A549 treated with AZD9567 at 1 μM for 4 hours (cell line): Measurements from ENCODE around the gene ABTB1. TPM values are rescaled to one million over a fixed set of nuclear protein-coding genes. Genes with fewer than 3 reads are reported as not detected.

Experiments used
- total RNA-seq: library from RNA; stranded (reverse); fragments of 200-300 nt; extraction: Qiagen RNA extraction; gene quantifications from 5 replicates; pipeline ENCODE4 v1.2.3, GENCODE V29; 2022; ENCODE audit not compliant: insufficient read depth

Gene ABTB1
- 9.5 to 17.7 TPM (median 17.2 TPM) in 5 replicates for total RNA-seq

GRCh38 chr3:127672429-127673190 lies at the start of gene ABTB1:
TSS of gene ABTB1 (plus strand) at chr3:127672952. CDS start at chr3:127673026, 74 bp downstream.

GRCh38 chr3:127628788-127629466 lies 43.8 kb upstream of the ABTB1 start, which contains the start of gene PODXL2:
TSS of gene PODXL2 (plus strand) at chr3:127629185. CDS start at chr3:127629220, 35 bp downstream.

Other genes with a start within 250 kb of the ABTB1 start
- 50.9 to 59.8 TPM (median 55.1 TPM) in 5 replicates for gene TPRA1, start 82.2 kb upstream of the ABTB1 start, total RNA-seq
- gene MCM2, start 74.5 kb upstream of the ABTB1 start, total RNA-seq: 45.0 to 60.9 TPM (median 54.2 TPM) in 5 replicates
- gene PODXL2, start 43.8 kb upstream of the ABTB1 start, total RNA-seq: 6.1 to 10.5 TPM (median 9.6 TPM) in 5 replicates
- gene MGLL, start 149.6 kb downstream of the ABTB1 start, total RNA-seq: 56.3 to 72.3 TPM (median 63.5 TPM) in 5 replicates
- gene KBTBD12, start 242.3 kb downstream of the ABTB1 start, total RNA-seq: not detected in 5 replicates